ENCODE measurements around the gene PLD1. TPM values are rescaled to one million over a fixed set of nuclear protein-coding genes. Genes with fewer than 3 reads are reported as not detected.

Gene PLD1
- total RNA-seq, 1 donor: 19.4 TPM

DNA sequence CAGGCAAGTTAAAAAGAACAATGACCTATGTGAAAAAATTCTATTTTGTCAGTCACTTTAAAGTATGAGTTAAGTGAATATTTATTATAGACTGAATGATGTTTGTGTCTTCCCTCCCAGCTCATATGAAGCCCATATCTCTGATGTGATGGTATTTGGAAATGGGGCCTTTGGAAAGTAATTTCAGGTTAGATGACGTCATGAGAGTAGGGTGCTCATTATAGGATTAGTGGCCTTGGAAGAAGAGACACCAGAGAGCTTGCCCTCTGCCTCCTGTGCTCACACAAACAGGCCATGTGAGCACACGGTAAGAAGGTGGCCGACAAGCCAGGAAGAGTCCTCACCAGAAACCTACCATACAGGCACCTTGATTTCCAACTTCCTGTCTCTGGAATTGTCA, 211.3 kb downstream of the PLD1 start:
- H3K4me3 ChIP-seq (ENCODE audit: low read depth, low read length): no peak overlapping the region
- no peak for TF ChIP-seq CTCF (IDR thresholded peaks at IDR 0.05; ENCODE audit: insufficient read depth, low read depth, low read length)
- DNase-seq (ENCODE audit: low read depth): no peak

DNA sequence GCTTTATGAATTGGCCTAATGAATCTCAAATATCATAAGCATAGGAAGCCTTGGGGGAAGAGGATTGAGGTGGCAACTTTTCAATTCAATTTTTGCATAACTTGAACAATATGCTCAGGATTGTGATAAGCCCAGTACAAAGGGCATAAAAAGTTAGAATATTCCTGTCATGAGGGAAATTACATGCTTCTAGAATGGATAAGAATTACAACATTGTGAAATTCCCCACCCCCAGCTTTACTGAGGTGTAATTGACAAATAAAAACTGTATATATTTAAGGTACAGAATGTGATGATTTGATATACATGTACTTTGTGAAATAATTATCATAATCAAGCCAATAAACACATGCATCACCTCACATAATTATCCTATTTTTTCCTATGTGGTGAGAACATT, 217.5 kb downstream of the PLD1 start:
- TF ChIP-seq CTCF (IDR thresholded peaks at IDR 0.05; ENCODE audit: insufficient read depth, low read depth, low read length): no peak
- no peak overlapping the region for H3K4me3 ChIP-seq (ENCODE audit: low read depth, low read length)
- DNase-seq (ENCODE audit: low read depth): no peak

DNA sequence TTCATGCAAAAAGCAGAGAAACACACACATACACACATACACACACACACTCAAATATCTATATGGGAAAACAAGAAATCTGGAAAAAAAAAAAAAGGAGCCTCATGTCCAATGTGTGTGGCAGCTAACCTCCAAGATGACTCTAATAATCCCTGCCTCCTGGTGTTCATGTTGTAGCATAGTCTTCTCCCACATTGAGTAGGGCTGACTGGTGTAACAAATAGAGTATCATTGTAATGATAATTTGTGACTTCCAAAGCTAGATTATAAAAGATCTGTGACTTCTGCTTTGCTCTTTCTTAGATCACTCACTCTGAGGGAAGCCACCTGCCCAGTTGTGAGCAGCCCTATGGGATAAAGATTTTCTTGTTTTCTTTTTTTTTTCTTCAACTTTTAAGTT, 219.2 kb downstream of the PLD1 start:
- H3K4me3 ChIP-seq (ENCODE audit: low read depth, low read length): no peak overlapping the region
- no peak for DNase-seq (ENCODE audit: low read depth)
- peak; percentile 5 for TF ChIP-seq CTCF (IDR thresholded peaks at IDR 0.05; ENCODE audit: insufficient read depth, low read depth, low read length)

DNA sequence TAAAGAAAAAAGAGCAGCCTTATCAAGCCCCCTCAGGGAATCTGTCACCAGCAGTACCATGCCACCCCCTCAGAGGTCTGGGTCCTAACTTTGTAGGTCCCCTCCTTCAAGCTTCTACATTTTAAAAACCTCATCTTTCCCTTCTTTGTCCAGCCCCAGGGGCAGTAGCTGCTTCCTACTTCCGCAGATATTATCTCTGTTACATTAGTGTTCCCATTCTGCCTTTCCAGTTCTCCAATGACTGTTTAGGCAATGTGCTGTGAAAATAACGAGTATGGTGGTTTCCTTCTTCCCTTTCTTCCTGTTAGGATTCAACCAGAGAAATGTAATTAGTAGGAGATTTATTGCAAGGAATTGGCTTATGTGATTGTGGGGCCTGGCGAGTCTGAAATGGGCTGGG, 224.0 kb downstream of the PLD1 start:
- TF ChIP-seq CTCF (IDR thresholded peaks at IDR 0.05; ENCODE audit: insufficient read depth, low read depth, low read length): no peak
- DNase-seq (ENCODE audit: low read depth): no peak
- H3K4me3 ChIP-seq (ENCODE audit: low read depth, low read length): no peak overlapping the region

GRCh38 chr3:171585039-171585438, 225.2 kb downstream of the PLD1 start:
- DNase-seq (ENCODE audit: low read depth): no peak
- no peak overlapping the region for H3K4me3 ChIP-seq (ENCODE audit: low read depth, low read length)
- no peak for TF ChIP-seq CTCF (IDR thresholded peaks at IDR 0.05; ENCODE audit: insufficient read depth, low read depth, low read length)

GRCh38 chr3:171584100-171584499, 226.2 kb downstream of the PLD1 start:
- no peak for TF ChIP-seq CTCF (IDR thresholded peaks at IDR 0.05; ENCODE audit: insufficient read depth, low read depth, low read length)
- DNase-seq (ENCODE audit: low read depth): no peak
- H3K4me3 ChIP-seq (ENCODE audit: low read depth, low read length): no peak overlapping the region

DNA sequence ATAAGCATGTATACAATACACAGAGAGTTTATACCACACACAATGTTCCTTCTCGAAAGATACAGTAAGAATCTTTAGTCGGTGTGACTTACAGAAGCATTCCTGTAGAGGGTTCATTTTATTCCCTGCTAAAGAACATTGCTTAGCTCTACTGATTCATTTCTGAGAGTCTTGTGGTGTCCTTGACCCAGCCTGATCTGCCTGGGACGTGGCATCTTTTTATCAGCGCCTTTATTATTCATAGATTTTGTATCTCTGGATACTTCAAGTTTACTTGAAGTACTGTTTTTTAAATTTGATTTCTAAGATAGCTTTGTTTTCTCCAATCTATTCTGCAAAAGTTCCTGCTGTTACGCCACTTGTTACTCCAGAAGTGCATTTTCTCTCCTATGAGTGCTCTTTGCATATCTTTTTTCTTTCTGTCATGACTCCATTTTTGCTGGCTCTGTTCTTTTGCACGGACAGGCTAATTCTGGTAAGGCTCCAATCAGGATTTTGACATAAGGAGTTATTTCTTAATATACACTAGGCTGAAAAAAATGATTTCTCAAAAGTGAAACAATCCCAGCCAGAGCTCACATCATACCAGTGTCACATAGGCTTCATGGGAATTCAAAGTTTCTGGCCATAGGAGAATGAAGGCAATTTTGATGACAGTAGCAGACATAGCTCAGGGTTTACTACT, 235.6 kb downstream of the PLD1 start:
- TF ChIP-seq CTCF (IDR thresholded peaks at IDR 0.05; ENCODE audit: insufficient read depth, low read depth, low read length): no peak
- DNase-seq (ENCODE audit: low read depth): peak; percentile 7
- H3K4me3 ChIP-seq (ENCODE audit: low read depth, low read length): no peak overlapping the region
